Naive thymus-derived CD4-positive, alpha-beta T cell (primary cell): ENCODE results near the gene ETV6. TPM values are rescaled to one million over a fixed set of nuclear protein-coding genes. Genes with fewer than 3 reads are reported as not detected.
"Not testable (repeated sequence)": the region's sequence is repeated elsewhere in the genome, so short reads cannot be mapped to it uniquely, and the experiment has no call there.

Source experiments
- ATAC-seq: fragments of 150-1000 bp; cut with Tn5 transposase; 2 replicates; pipeline ENCODE4 v1.10.0; 2021; ENCODE audit warnings: mild to moderate bottlenecking, moderate library complexity
- CTCF ChIA-PET: fragments of 350-600 bp; sonication (Branson Sonifier 250); formaldehyde crosslinking; loops from one replicate; lab custom pipeline; 2021; ENCODE audit warnings: antibody characterized with exemption; lab: Charles Lee
- POLR2A ChIA-PET: fragments of 350-600 bp; sonication (Branson Sonifier 250); formaldehyde crosslinking; loops from one replicate; lab custom pipeline; 2021; ENCODE audit warnings: antibody characterized with exemption, inconsistent platforms; lab: Charles Lee
- DNase-seq, 9 donors: peaks; one replicate each; pipeline versions ENCODE4 v3.0.0 to v3.0.0-alpha.2; 2020 to 2022; ENCODE audit warnings: mixed read lengths in 1 of 9
- H3K27ac ChIP-seq: one replicate; pipeline ENCODE4 v1.7.0; 2013; ENCODE audit warnings: mild to moderate bottlenecking, low read depth, low read length, moderate library complexity
- H3K27me3 ChIP-seq, 2 donors: one replicate each; pipeline ENCODE4 v1.7.0; 2013; ENCODE audit warnings: low read length in 2 of 2, mild to moderate bottlenecking in 2 of 2, moderate library complexity in 2 of 2; ENCODE audit not compliant: control insufficient read depth in 2 of 2, insufficient read depth in 2 of 2
- H3K36me3 ChIP-seq, 3 experiments: 1 replicate in 2 of 3; 2 replicates in 1 of 3; pipeline ENCODE4 v1.7.0; 2013; ENCODE audit warnings: low read length in 3 of 3, mild to moderate bottlenecking in 3 of 3, moderate library complexity in 1 of 3; ENCODE audit not compliant: insufficient read depth in 3 of 3, control insufficient read depth in 2 of 3
- H3K4me1 ChIP-seq, 2 donors: one replicate each; pipeline ENCODE4 v1.7.0; 2013; ENCODE audit warnings: low read length in 2 of 2, mild to moderate bottlenecking in 2 of 2, moderate library complexity in 1 of 2; ENCODE audit not compliant: control insufficient read depth in 2 of 2, insufficient read depth in 2 of 2
- H3K4me3 ChIP-seq: 2 replicates; pipeline ENCODE4 v1.7.0; 2013; ENCODE audit warnings: mild to moderate bottlenecking, low read length
- H3K9me3 ChIP-seq, 3 experiments: 1 replicate in 2 of 3; 2 replicates in 1 of 3; pipeline ENCODE4 v1.7.0; 2013; ENCODE audit warnings: low read length in 3 of 3; ENCODE audit not compliant: control insufficient read depth in 2 of 3
- H3K27ac Mint-ChIP-seq, 9 donors: one replicate each; pipeline ENCODE4 v1.8.0; 2020 to 2022; ENCODE audit warnings: mixed read lengths in 9 of 9, mild to moderate bottlenecking in 8 of 9, moderate library complexity in 5 of 9, inconsistent platforms in 2 of 9
- H3K27me3 Mint-ChIP-seq, 5 donors: one replicate each; pipeline ENCODE4 v1.8.0; 2021 to 2022; ENCODE audit warnings: mixed read lengths in 5 of 5, mild to moderate bottlenecking in 1 of 5
- H3K36me3 Mint-ChIP-seq, 5 donors: one replicate each; pipeline ENCODE4 v1.8.0; 2020 to 2022; ENCODE audit warnings: mixed read lengths in 5 of 5, mild to moderate bottlenecking in 3 of 5, inconsistent platforms in 1 of 5
- H3K4me1 Mint-ChIP-seq, 7 donors: one replicate each; pipeline ENCODE4 v1.8.0; 2020 to 2022; ENCODE audit warnings: mixed read lengths in 7 of 7, mild to moderate bottlenecking in 3 of 7, inconsistent platforms in 1 of 7
- H3K4me3 Mint-ChIP-seq, 10 donors: one replicate each; pipeline ENCODE4 v1.8.0; 2020 to 2022; ENCODE audit warnings: mild to moderate bottlenecking in 10 of 10, mixed read lengths in 10 of 10, moderate library complexity in 6 of 10, inconsistent platforms in 2 of 10
- H3K9me3 Mint-ChIP-seq, 11 donors: one replicate each; pipeline ENCODE4 v1.8.0; 2020 to 2022; ENCODE audit warnings: mixed read lengths in 11 of 11, mild to moderate bottlenecking in 4 of 11, inconsistent platforms in 1 of 11, moderate library complexity in 1 of 11
- intact Hi-C, 2 donors: fragments of 100-400 bp; cut with micrococcal nuclease; formaldehyde crosslinking; loops; one replicate each; pipeline ENCODE4 v1.15.1; 2023
- polyA plus RNA-seq, 2 donors: library from polyadenylated mRNA; unstranded; fragments of 300-500 nt; fragmentation: Illumina TruSeq; gene quantifications; one replicate each; pipeline ENCODE4 v1.2.3, GENCODE V29; 2021
- total RNA-seq, 6 experiments: library from RNA in 5 of 6; stranded (reverse) in 5 of 6; gene quantifications; 1 replicate in 5 of 6; 2 replicates in 1 of 6; pipeline ENCODE4 v1.2.3 and lab custom pipeline; 2021 to 2026

Gene ETV6
- total and polyA plus RNA-seq, 7 experiments from 2014 or later: 2.2 to 70.3 (median 25.3) TPM

GRCh38 chr12:11628353-11628752, 21.1 kb upstream of the ETV6 start:
- H3K4me3 ChIP-seq: no peak overlapping the region
- intact Hi-C loops: no loop called here
- H3K36me3 ChIP-seq: no peaks in the 10 kb centered on the region
- peaks cover 0 to 3% (median 0%) of the 10 kb centered on the region in 7 donors for H3K4me1 Mint-ChIP-seq
- POLR2A ChIA-PET: interaction anchor here (0.6 to 1.0 kb wide), 2 partner anchors 10 to 20 kb away, joined by 3 read pairs; no protein-coding TSS in a partner anchor
- no peak overlapping the region for H3K4me3 Mint-ChIP-seq
- H3K9me3 Mint-ChIP-seq: peaks cover 0 to 2% (median 0%) of the 10 kb centered on the region in 11 donors
- peaks cover 0 to 3% (median 0%) of the 10 kb centered on the region in 5 donors for H3K27me3 Mint-ChIP-seq
- H3K27ac Mint-ChIP-seq: no peak overlapping the region
- H3K4me1 ChIP-seq: no peaks in the 10 kb centered on the region
- ATAC-seq (no peak), DNase-seq (no peak)
- H3K27ac ChIP-seq: no peak overlapping the region
- H3K9me3 ChIP-seq: no peaks in the 10 kb centered on the region
- no peaks in the 10 kb centered on the region for H3K36me3 Mint-ChIP-seq
- CTCF ChIA-PET: interaction anchor here (1.1 kb wide), 1 partner anchor 405 kb away, joined by 3 read pairs; no protein-coding TSS in a partner anchor
- H3K27me3 ChIP-seq: no peaks in the 10 kb centered on the region

GRCh38 chr12:11630046-11630706, 19.3 kb upstream of the ETV6 start:
- CTCF ChIA-PET: no interaction called here
- no peaks in the 10 kb centered on the region for H3K4me1 ChIP-seq
- H3K4me3 Mint-ChIP-seq: no peak overlapping the region
- no peak overlapping the region for H3K27ac Mint-ChIP-seq
- no peaks in the 10 kb centered on the region for H3K36me3 ChIP-seq
- no peak overlapping the region for H3K4me3 ChIP-seq
- no peak overlapping the region for H3K27ac ChIP-seq
- POLR2A ChIA-PET: interaction anchor here (0.9 kb wide), 1 partner anchor 399 kb away, joined by 3 read pairs; no protein-coding TSS in a partner anchor
- peaks cover 0 to 2% (median 0%) of the 10 kb centered on the region in 5 donors for H3K36me3 Mint-ChIP-seq
- DNase-seq (no peak), ATAC-seq (no peak)
- peaks cover 0 to 2% (median 0%) of the 10 kb centered on the region in 11 donors for H3K9me3 Mint-ChIP-seq
- no peaks in the 10 kb centered on the region for H3K27me3 ChIP-seq
- peaks cover 0 to 6% (median 0%) of the 10 kb centered on the region in 5 donors for H3K27me3 Mint-ChIP-seq
- no peaks in the 10 kb centered on the region for H3K9me3 ChIP-seq
- peaks cover 0 to 3% (median 0%) of the 10 kb centered on the region in 7 donors for H3K4me1 Mint-ChIP-seq
- intact Hi-C loops: no loop called here

GRCh38 chr12:11631288-11631687, 18.2 kb upstream of the ETV6 start:
- Mint-ChIP-seq H3K4me3 (no peak overlapping the region), H3K27me3 (peaks cover 0 to 6% (median 0%) of the 10 kb centered on the region in 5 donors), H3K4me1 (no peaks in the 10 kb centered on the region), H3K36me3 (peaks cover 0 to 8% (median 0%) of the 10 kb centered on the region in 5 donors), H3K9me3 (peaks cover 0 to 12% (median 0%) of the 10 kb centered on the region in 11 donors), H3K27ac (no peak overlapping the region)
- CTCF ChIA-PET: interaction anchor here (0.9 kb wide), 1 partner anchor 10 kb away, joined by 3 read pairs; no protein-coding TSS in a partner anchor
- ATAC-seq: no peak
- Histone ChIP-seq H3K4me3 (no peak overlapping the region), H3K27me3 (no peaks in the 10 kb centered on the region), H3K36me3 (no peaks in the 10 kb centered on the region), H3K9me3 (peaks cover 0 to 4% (median 0%) of the 10 kb centered on the region in 3 experiments), H3K27ac (no peak overlapping the region), H3K4me1 (no peaks in the 10 kb centered on the region)
- intact Hi-C loops: no loop called here
- POLR2A ChIA-PET: no interaction called here
- no peak for DNase-seq

GRCh38 chr12:11631881-11632280, 17.6 kb upstream of the ETV6 start:
- H3K27ac Mint-ChIP-seq, POLR2A ChIA-PET, H3K4me1 Mint-ChIP-seq, DNase-seq, H3K27ac ChIP-seq, intact Hi-C loops, H3K36me3 ChIP-seq, H3K27me3 ChIP-seq, H3K4me3 Mint-ChIP-seq, ATAC-seq, H3K36me3 Mint-ChIP-seq, H3K4me1 ChIP-seq, H3K9me3 ChIP-seq, H3K4me3 ChIP-seq, H3K27me3 Mint-ChIP-seq: not testable (repeated sequence)
- CTCF ChIA-PET: interaction anchor here (0.9 kb wide), 1 partner anchor 10 kb away, joined by 3 read pairs; no protein-coding TSS in a partner anchor
- peaks cover 0 to 18% (median 0%) of the 10 kb centered on the region in 11 donors for H3K9me3 Mint-ChIP-seq

DNA sequence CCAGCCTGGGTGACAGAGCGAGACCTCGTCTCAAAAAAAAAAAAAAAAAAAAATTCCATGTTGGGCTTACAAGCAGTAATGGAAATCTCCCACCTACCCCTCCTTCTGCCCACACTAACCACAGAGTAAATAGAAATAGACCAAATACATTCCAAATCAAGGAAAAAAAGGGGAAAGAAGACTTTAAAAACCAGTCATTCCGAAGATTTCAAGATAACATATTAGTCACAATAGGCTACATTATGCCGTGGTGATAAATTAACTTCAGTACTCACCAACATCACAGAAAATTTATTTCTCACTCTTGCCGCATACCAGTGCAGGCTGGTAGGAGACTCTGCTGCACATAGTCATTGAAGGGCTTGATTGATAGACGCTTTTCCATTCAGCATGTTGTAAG, 15.5 kb upstream of the ETV6 start:
- no peak overlapping the region for H3K4me3 Mint-ChIP-seq
- peaks cover 0 to 4% (median 0%) of the 10 kb centered on the region in 3 experiments for H3K9me3 ChIP-seq

DNA sequence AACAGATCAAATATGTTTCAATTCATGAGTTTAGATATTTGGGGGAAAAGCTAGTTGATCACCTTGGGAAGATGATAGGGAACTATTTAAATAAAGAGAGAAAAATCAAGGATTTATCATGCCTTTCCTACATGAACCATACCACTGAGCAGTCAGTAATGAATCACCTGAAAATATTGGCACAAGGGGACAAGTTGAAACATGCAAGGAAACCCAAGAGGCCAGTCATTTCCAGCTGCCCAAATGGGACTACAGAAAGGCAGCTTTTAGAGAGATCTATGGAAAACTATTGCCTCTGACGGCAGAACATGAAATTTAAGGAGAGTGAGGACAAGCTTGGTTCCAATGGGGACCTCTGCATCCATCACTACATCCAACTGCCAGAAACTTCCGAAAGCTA, 14.1 kb upstream of the ETV6 start:
- H3K27me3 Mint-ChIP-seq: peaks cover 0 to 6% (median 0%) of the 10 kb centered on the region in 5 donors
- Histone ChIP-seq H3K27me3 (no peaks in the 10 kb centered on the region), H3K27ac (no peak overlapping the region), H3K36me3 (no peaks in the 10 kb centered on the region), H3K9me3 (peaks cover 0 to 4% (median 0%) of the 10 kb centered on the region in 3 experiments), H3K4me3 (no peak overlapping the region), H3K4me1 (no peaks in the 10 kb centered on the region)
- no peak overlapping the region for H3K4me3 Mint-ChIP-seq
- ATAC-seq: no peak
- H3K27ac Mint-ChIP-seq: no peak overlapping the region
- peaks cover 0 to 8% (median 0%) of the 10 kb centered on the region in 5 donors for H3K36me3 Mint-ChIP-seq
- ChIA-PET CTCF (interaction anchor here (0.8 kb wide), 1 partner anchor 12 kb away, joined by 4 read pairs; no protein-coding TSS in a partner anchor), POLR2A (interaction anchor here (0.8 kb wide), 1 partner anchor 25 kb away, joined by 3 read pairs; no protein-coding TSS in a partner anchor)
- peaks cover 0 to 18% (median 0%) of the 10 kb centered on the region in 11 donors for H3K9me3 Mint-ChIP-seq
- no peak for DNase-seq
- intact Hi-C loops: no loop called here
- no peaks in the 10 kb centered on the region for H3K4me1 Mint-ChIP-seq

More for the DNA sequence above, 15.5 kb upstream of the ETV6 start:
- ChIA-PET POLR2A (no interaction called here), CTCF (no interaction called here)
- Mint-ChIP-seq H3K9me3 (peaks cover 0 to 18% (median 0%) of the 10 kb centered on the region in 11 donors), H3K27me3 (peaks cover 0 to 6% (median 0%) of the 10 kb centered on the region in 5 donors), H3K36me3 (peaks cover 0 to 8% (median 0%) of the 10 kb centered on the region in 5 donors), H3K27ac (no peak overlapping the region), H3K4me1 (no peaks in the 10 kb centered on the region)
- DNase-seq (no peak), ATAC-seq (no peak)
- no peak overlapping the region for H3K27ac ChIP-seq
- intact Hi-C loops: no loop called here
- H3K36me3 ChIP-seq: no peaks in the 10 kb centered on the region
- H3K4me1 ChIP-seq: no peaks in the 10 kb centered on the region
- H3K4me3 ChIP-seq: no peak overlapping the region
- H3K27me3 ChIP-seq: no peaks in the 10 kb centered on the region
